ENCODE results near the gene LINGO1.

The LINGO1 gene

DNA sequence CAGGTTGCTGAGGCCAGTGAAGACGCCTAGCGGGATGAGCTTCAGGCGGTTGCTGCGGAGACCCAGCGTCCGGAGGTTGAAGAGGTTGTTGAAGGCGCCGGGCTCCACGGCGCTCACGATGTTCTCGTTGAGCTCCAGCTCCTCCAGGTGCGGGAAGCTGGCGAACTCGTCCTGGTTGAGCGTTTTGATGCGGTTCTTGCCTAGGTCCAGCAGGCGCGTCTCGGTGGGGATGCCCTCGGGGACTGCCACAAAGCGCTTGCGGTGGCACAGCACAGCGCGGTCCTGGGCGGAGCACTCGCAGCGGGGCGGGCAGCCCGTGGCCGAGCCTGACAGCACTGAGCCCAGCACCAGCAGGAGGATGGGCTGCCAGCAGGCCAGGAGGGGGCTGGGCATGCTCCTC, 17.2 kb downstream of the LINGO1 start:
- no peak for DNase-seq (ENCODE audit: low spot score)

DNA sequence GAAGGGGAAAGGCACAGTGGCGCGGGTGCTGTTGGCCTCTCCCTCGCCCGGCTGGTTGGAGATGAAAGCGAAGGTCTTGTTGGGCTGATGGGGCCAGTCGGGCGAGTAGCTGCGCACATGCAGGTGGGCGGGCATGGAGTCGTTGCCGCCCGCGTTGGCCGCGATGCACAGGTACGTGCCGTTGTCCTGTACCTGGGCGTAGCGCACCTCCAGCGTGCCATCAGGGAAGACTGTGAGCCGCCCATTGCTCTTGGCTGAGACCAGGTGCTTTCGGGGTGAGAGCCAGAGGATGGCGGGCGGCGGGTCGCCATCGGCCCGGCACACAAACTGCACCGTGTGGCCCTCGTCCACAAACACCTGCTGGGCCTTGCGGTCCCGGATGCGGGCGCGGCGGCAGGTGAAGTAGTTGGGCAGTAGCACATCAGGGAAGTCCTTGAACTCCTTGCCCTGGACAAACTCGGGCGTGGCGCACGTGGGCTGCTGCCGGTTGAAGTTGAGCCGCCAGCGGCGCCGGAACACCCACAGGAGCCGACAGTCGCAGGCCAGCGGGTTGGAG, 18.4 kb downstream of the LINGO1 start:
- no peak for DNase-seq (ENCODE audit: low spot score)

- DNase-seq (ENCODE audit: low spot score), result no peak
Measured at GRCh38 chr15:77613814-77614213, 18.9 kb downstream of the LINGO1 start.

- DNase-seq (ENCODE audit: low spot score), result no peak
Measured at GRCh38 chr15:77612958-77613601, 19.6 kb downstream of the LINGO1 start.

- no peak for DNase-seq (ENCODE audit: low spot score)
Measured at GRCh38 chr15:77611767-77612166, 20.9 kb downstream of the LINGO1 start.

- no peak for DNase-seq (ENCODE audit: low spot score)
Measured at GRCh38 chr15:77610731-77611130, 22.0 kb downstream of the LINGO1 start.

- no peak for DNase-seq (ENCODE audit: low spot score)
Measured at GRCh38 chr15:77609558-77609957, 23.2 kb downstream of the LINGO1 start.

DNA sequence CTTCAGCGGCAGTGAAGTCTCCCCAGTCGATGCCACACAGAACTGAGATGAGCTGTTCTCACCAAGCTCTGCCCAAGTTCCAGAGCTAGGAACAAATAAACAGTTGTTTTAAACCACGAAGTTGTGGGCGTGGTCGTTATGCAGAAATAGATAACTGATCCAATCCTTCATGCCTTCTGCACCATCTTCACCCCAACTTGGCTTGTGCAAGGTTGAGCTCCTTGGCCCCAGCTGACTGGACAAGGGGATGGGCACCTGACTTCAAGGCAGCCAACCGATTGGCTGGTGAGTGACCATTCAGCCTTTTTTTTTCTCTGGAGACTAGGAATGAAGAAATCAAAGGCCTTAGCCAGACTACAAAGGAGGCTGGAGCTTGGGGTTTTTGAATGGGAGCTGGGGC, 23.9 kb downstream of the LINGO1 start:
- DNase-seq (ENCODE audit: low spot score), result no peak

DNA sequence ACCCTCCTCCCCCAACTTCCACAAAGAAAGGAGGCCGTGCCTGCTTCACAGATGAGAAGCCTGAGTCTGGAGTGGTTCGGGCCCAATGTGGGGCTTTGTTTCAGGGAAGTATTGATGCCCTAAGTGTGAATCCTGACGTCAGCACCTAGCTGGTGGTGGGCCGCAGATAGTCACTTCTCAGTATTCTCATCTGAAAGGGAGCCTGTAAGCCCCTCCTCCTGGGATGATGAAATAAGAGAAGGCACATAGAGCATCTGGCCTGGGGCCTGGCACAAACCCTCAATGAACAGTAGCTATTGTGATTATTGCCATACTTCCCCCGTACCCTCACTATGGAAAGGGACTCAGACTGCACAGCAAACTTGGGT, 24.8 kb downstream of the LINGO1 start:
- DNase-seq (ENCODE audit: low spot score), result no peak

- no peak for DNase-seq (ENCODE audit: low spot score)
Measured at GRCh38 chr15:77607111-77607893, 25.4 kb downstream of the LINGO1 start.

GRCh38 chr15:77606142-77607034, 26.3 kb downstream of the LINGO1 start:
- no peak for DNase-seq (ENCODE audit: low spot score)

DNA sequence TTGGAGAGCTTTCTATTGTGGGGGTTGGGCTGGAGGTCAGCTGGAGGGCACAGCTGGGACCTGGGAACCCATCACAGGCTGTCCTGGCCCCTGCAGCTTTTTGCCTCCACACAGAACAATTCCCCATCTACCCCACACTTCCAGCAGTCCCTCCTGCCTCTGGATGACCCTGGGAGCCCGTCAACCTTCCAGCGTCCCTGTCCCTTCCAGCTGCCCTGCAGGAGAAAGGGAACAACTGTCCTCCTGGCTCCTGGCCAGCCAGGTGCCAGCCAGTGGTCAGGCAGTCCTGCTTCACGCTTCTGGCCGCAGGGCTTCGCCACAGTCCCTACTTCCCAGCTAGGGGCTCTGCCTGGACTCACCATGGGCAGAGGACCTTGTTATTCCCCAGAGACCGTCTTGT, 27.2 kb downstream of the LINGO1 start:
- no peak for DNase-seq (ENCODE audit: low spot score)

- DNase-seq (ENCODE audit: low spot score), result no peak
Measured at GRCh38 chr15:77604973-77605372, 27.7 kb downstream of the LINGO1 start.

DNA sequence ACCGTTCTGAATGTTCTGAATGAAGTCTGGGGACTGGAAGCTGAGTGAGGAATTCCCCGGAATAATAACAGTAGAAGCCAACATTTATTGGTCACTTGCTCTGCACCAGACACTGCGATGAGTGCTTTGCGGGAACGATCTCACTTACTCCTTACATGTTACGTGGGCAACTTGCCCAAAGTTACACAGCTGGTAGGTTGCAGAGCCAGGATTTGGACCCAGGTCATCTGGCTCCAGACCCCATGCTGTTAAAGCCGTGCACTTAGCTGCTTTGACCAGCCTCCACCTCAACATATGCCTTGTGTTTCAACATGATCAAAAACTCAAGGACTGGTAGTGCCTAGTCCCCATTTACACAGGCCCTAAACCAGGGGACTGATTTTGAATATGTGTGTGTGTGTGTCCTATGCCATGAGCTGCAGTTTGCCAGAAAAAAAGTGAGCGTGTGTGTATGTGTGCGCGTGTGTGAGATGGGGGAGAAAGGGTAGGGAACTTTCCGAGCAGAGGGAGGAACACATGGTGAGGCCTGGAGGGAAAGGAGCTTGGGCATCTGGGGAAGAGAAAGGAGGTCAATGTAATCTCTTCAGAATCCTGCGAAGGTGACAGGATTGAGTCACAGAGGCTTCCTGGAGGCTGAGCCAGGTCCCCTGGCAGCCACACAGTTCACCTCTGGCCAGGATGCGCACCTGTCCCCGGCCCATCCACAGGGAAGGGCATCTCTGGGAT, 28.9 kb downstream of the LINGO1 start:
- no peak for DNase-seq (ENCODE audit: low spot score)

DNA sequence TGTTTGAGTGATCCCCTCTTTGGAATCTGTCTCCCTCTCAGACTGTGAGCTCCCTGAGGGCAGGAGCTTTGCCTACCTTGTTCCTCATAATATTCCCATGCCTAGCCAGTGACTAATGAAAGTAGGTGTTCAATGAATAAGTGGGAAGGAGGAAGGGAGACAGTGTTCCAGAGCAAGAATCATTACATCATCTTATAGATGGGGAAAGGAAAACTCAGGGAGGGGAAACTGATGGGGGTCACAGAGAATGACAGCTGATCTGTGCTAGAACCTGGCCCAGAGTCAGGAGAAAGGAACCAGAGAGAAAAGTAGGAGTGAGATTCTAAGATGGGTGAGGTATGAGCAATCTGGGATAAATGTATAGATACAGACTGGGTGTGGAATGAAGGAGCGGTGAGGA, 29.9 kb downstream of the LINGO1 start:
- DNase-seq (ENCODE audit: low spot score), result no peak

GRCh38 chr15:77599899-77600298, 32.8 kb downstream of the LINGO1 start:
- peak; percentile 76 for DNase-seq (ENCODE audit: low spot score)

DNA sequence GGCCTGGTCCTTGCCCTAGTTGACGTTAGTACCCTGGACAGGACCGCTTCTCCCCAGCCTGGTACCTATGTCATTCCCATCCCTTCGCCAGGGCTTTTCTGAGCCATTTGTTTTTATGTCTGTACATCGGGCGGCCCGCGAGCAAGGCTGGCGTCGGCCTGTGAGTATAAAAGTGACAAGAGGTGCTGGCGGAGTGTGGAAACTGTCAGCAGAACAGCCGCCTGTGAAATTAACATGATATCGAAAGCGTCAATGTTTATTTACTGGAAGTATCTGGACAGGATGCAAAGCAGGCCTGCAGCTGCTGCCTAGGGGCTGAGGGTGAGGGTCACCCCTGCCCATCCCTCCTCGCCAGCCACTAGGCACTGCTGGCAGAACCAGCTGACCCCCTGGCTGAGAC, 33.4 kb downstream of the LINGO1 start:
- no peak for DNase-seq (ENCODE audit: low spot score)

DNA sequence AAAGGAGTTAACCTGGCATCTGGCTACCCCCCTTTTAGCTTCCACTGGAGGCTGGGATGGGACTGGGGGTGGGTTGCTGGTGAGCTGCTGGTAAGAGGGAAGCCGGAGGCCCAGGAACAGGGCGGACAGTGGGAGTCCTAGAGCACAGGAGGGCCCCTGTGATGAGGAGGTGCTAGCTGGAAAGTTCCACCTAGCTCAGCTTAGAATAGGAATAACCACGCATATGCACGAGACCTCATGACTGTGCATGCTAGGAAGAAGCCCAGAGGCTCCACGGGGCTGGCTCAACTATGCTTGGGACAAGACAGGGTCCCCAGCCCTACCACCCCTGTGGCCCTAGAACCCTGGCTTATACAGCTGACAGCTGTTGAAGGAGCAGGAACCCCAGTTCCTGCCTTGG, 34.1 kb downstream of the LINGO1 start:
- DNase-seq (ENCODE audit: low spot score), result no peak

DNA sequence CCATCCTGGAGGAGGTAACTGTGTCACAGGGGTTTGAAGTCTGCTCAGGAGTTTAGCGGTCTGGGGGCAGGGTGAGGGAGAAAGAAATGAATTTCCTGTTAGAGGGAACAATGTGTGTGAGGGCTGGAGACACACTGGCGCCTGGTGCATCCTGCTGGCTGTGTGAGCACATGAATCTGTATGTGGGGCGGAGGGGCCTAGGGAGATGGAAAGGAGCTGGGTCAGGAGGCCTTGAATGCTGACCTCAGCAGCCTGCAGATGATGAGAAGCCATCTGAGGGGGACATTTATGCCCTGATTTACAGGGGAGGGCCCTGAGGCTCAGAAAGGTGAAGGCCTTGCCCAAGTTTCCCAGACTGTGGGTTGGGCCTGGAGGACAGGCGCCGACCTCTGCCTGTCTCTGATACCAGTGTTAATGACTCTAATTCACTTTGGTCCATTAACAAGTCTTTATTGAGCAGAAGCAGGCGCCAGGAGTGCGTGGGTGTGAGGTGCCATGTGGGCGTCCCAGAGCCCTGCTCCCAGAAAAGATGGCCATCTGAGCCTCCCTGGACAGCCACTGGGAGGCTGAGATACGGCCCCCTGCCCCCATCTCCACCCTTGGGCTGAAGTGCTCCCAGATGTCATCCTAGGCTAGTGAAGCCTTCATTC, 34.8 kb downstream of the LINGO1 start:
- no peak for DNase-seq (ENCODE audit: low spot score)

GRCh38 chr15:77596821-77597803, 35.6 kb downstream of the LINGO1 start:
- DNase-seq (ENCODE audit: low spot score), result no peak
